CD4-positive, alpha-beta T cell (primary cell): Measurements from ENCODE around the gene AGER. TPM values are rescaled to one million over a fixed set of nuclear protein-coding genes. Genes with fewer than 3 reads are reported as not detected.
"Not testable (repeated sequence)": the region's sequence is repeated elsewhere in the genome, so short reads cannot be mapped to it uniquely, and the experiment has no call there.

ENCODE experiments used
- ATAC-seq: fragments of 200-7000 bp; cut with Tn5 transposase; one replicate; pipeline ENCODE4 v1.10.0; 2022; ENCODE audit warnings: mild to moderate bottlenecking; ENCODE audit not compliant: poor library complexity
- CTCF ChIA-PET: fragments of 350-600 bp; sonication (Branson Sonifier 250); formaldehyde crosslinking; loops from one replicate; lab custom pipeline; 2021; ENCODE audit warnings: antibody characterized with exemption, inconsistent platforms; lab: Charles Lee
- POLR2A ChIA-PET: fragments of 350-600 bp; sonication (Branson Sonifier 250); formaldehyde crosslinking; loops from one replicate; lab custom pipeline; 2021; ENCODE audit warnings: antibody characterized with exemption, inconsistent platforms; lab: Charles Lee
- DNase-seq, 14 experiments: peaks; one replicate each; pipeline ENCODE4 v3.0.0-alpha.2; 2013 to 2020; ENCODE audit warnings: mixed read lengths in 2 of 14
- H3K27ac ChIP-seq, 2 donors: one replicate each; pipeline versions ENCODE4 v1.5.1 to v1.7.0; 2013; ENCODE audit warnings: low read length in 2 of 2, low read depth in 1 of 2, mild to moderate bottlenecking in 1 of 2
- H3K27me3 ChIP-seq, 2 experiments: 1 replicate in 1 of 2; 2 replicates in 1 of 2; pipeline versions ENCODE4 v1.6.1 to v1.7.0; 2013; ENCODE audit warnings: low read length in 2 of 2, control low read depth in 1 of 2, mild to moderate bottlenecking in 1 of 2, moderate library complexity in 1 of 2; ENCODE audit not compliant: insufficient read depth in 2 of 2, control insufficient read depth in 1 of 2
- H3K36me3 ChIP-seq: one replicate; pipeline ENCODE4 v1.6.1; 2013; ENCODE audit warnings: low read length, control low read depth; ENCODE audit not compliant: insufficient read depth
- H3K4me1 ChIP-seq: one replicate; pipeline ENCODE4 v1.6.1; 2013; ENCODE audit warnings: low read length, control low read depth; ENCODE audit not compliant: insufficient read depth
- H3K4me3 ChIP-seq: one replicate; pipeline ENCODE4 v1.5.1; 2013; ENCODE audit warnings: mild to moderate bottlenecking, low read length, moderate library complexity
- H3K9me3 ChIP-seq, 2 experiments: 1 replicate in 1 of 2; 2 replicates in 1 of 2; pipeline versions ENCODE4 v1.6.1 to v1.7.0; 2013; ENCODE audit warnings: low read length in 2 of 2, mild to moderate bottlenecking in 2 of 2, control low read depth in 1 of 2, moderate library complexity in 1 of 2; ENCODE audit not compliant: control insufficient read depth in 1 of 2, insufficient read depth in 1 of 2
- H3K27ac Mint-ChIP-seq: one replicate; pipeline ENCODE4 v1.8.0; 2020; ENCODE audit warnings: mixed read lengths
- H3K27me3 Mint-ChIP-seq: one replicate; pipeline ENCODE4 v1.8.0; 2021; ENCODE audit warnings: mixed read lengths
- H3K36me3 Mint-ChIP-seq: one replicate; pipeline ENCODE4 v1.8.0; 2021; ENCODE audit warnings: low read depth, mixed read lengths
- H3K4me1 Mint-ChIP-seq: one replicate; pipeline ENCODE4 v1.8.0; 2021; ENCODE audit warnings: low read depth, mixed read lengths
- H3K4me3 Mint-ChIP-seq: one replicate; pipeline ENCODE4 v1.8.0; 2020; ENCODE audit warnings: mild to moderate bottlenecking, mixed read lengths
- H3K9me3 Mint-ChIP-seq: one replicate; pipeline ENCODE4 v1.8.0; 2020; ENCODE audit warnings: mixed read lengths
- intact Hi-C, 2 experiments: fragments of 100-400 bp; cut with DNase I in 1 of 2; cut with micrococcal nuclease in 1 of 2; formaldehyde crosslinking; loops; one replicate each; pipeline versions ENCODE4 v1.15.1 to v1.9.0; 2023 to 2025; cut with DNase I, micrococcal nuclease
- total RNA-seq, 174 experiments: library from RNA in 2 of 174; stranded (reverse) in 2 of 174; gene quantifications; one replicate each; pipeline ENCODE4 v1.2.3 and lab custom pipeline; 2021 to 2026
- TF ChIP-seq, protein P1 (sequence below): fragments of 200-600 bp; IDR thresholded peaks from one replicate; pipeline ENCODE4 v1.8.0; 2022; ENCODE audit warnings: antibody characterized with exemption, mild to moderate bottlenecking

AGER gene
- total RNA-seq, 2 experiments from 2014 or later, result 23.5 to 27.0 TPM

DNA sequence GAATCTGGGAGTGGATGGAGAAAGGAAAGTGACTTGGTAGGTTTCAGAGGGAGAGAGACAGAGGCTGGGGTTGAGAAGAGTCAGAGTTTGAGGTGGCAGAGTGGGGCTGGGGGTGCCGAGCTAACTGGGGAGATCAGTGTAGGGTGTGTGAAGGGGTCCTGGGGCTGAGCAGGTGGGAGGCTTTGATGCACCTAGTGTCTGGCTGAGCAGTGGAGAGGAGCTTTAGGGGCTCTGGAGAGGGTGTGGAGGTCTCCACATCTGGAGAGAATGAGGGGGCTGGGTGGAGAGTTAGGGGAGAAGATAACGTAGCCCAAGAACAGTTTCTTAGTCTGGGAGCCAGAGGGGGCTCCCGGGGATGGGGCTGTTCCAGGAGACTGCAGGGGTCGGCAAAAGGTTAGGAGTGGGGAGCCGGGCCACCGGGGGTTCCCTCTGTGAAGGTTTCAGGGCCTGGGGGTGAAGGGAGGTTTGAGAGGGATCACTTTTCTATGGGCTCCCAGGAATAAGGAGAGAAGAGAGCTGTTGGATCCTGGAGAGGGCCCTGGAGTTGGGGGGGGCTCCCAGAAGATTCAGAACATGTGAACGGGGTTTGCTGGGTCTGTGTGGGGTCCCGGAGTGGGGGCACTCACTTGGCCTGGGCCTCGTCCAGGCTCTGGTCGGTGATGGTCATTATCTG is 5.2 kb upstream of the AGER start:
- Mint-ChIP-seq H3K27me3 (no peaks in the 10 kb centered on the region), H3K4me3 (peak overlapping the region; percentile 98), H3K27ac (peak overlapping the region; percentile 91), H3K9me3 (no peaks in the 10 kb centered on the region), H3K4me1 (peaks cover 61% of the 10 kb centered on the region), H3K36me3 (peaks cover 78% of the 10 kb centered on the region)
- TF ChIP-seq, protein P1, sequence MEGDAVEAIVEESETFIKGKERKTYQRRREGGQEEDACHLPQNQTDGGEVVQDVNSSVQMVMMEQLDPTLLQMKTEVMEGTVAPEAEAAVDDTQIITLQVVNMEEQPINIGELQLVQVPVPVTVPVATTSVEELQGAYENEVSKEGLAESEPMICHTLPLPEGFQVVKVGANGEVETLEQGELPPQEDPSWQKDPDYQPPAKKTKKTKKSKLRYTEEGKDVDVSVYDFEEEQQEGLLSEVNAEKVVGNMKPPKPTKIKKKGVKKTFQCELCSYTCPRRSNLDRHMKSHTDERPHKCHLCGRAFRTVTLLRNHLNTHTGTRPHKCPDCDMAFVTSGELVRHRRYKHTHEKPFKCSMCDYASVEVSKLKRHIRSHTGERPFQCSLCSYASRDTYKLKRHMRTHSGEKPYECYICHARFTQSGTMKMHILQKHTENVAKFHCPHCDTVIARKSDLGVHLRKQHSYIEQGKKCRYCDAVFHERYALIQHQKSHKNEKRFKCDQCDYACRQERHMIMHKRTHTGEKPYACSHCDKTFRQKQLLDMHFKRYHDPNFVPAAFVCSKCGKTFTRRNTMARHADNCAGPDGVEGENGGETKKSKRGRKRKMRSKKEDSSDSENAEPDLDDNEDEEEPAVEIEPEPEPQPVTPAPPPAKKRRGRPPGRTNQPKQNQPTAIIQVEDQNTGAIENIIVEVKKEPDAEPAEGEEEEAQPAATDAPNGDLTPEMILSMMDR, result no peak
- H3K27ac ChIP-seq, result peak overlapping the region; percentile 72 to 93
- DNase-seq (no peak), ATAC-seq (no peak)
- no peaks in the 10 kb centered on the region for H3K9me3 ChIP-seq
- H3K4me1 ChIP-seq, result peaks cover 66% of the 10 kb centered on the region
- H3K4me3 ChIP-seq, result peak overlapping the region; percentile 96
- ChIA-PET POLR2A (interaction anchor here (0.7 to 12.1 kb wide), 5 partner anchors 10 to 656 kb away, joined by 3 to 242 read pairs (median 8); partner anchors contain the start of genes AGPAT1, ATF6B, FKBPL and RNF5), CTCF (no interaction called here)
- no peaks in the 10 kb centered on the region for H3K27me3 ChIP-seq
- H3K36me3 ChIP-seq, result peaks cover 43% of the 10 kb centered on the region
- intact Hi-C loops, result no loop called here

- DNase-seq (no peak), ATAC-seq (no peak)
- Mint-ChIP-seq H3K27ac (peak overlapping the region; percentile 91), H3K36me3 (peaks cover 78% of the 10 kb centered on the region), H3K4me3 (peak overlapping the region; percentile 98), H3K27me3 (no peaks in the 10 kb centered on the region), H3K4me1 (peaks cover 54% of the 10 kb centered on the region), H3K9me3 (no peaks in the 10 kb centered on the region)
- POLR2A ChIA-PET, result interaction anchor here (0.9 to 12.1 kb wide), 3 partner anchors 9 to 784 kb away, joined by 3 to 242 read pairs (median 4); partner anchors contain the start of genes AGPAT1 and RNF5
- Histone ChIP-seq H3K36me3 (peaks cover 50% of the 10 kb centered on the region), H3K27ac (peak overlapping the region; percentile 72 to 93), H3K4me3 (peak overlapping the region; percentile 96), H3K4me1 (peaks cover 61% of the 10 kb centered on the region), H3K9me3 (no peaks in the 10 kb centered on the region), H3K27me3 (no peaks in the 10 kb centered on the region)
- CTCF ChIA-PET, result no interaction called here
- intact Hi-C loops, result no loop called here
- TF ChIP-seq, protein P1, result no peak
Observed at GRCh38 chr6:32188381-32189068, 4.5 kb upstream of the AGER start.

DNA sequence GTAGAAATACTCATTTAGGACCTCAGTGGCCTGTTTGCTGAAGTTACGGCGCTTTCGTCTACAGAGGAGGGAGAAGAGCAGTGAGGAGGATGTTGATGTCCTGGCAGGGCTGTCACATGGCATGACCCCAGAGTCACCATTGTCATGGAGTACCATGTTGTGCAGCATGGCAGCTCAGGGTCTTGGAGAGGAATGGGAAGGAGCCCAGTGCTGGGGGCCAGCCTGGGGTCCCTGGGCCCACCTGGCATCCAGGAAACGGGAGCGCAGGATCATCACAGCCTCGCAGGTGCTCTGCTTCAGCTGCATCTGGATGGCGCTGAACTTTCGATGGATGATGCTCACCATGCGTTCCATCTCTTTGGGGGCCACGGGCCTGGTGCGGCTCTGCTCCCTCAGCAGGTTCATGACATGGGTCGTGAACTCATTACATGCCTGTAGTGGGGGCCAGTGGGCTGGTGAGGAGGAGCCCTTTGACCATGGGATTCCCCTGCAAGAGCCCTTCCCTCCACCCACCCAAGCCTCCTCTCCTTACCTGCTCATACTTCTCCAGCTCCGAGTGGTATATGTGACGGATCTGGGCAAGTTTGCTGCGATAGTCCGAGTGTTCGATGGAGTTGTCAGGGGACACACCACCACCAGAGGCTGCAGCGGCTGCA is 3.8 kb upstream of the AGER start:
- POLR2A ChIA-PET, result interaction anchor here (0.9 to 12.1 kb wide), 3 partner anchors 8 to 784 kb away, joined by 3 to 242 read pairs (median 11); partner anchors contain the start of genes AGPAT1 and RNF5
- H3K27me3 ChIP-seq, DNase-seq, CTCF ChIA-PET, intact Hi-C loops, ATAC-seq, H3K27me3 Mint-ChIP-seq, H3K9me3 Mint-ChIP-seq, H3K9me3 ChIP-seq: not testable (repeated sequence)
- Histone ChIP-seq H3K4me3 (peak overlapping the region; percentile 96), H3K27ac (peak overlapping the region; percentile 72 to 93), H3K4me1 (peaks cover 54% of the 10 kb centered on the region), H3K36me3 (peaks cover 57% of the 10 kb centered on the region)
- Mint-ChIP-seq H3K4me3 (peak overlapping the region; percentile 82), H3K27ac (peak overlapping the region; percentile 91), H3K4me1 (peaks cover 48% of the 10 kb centered on the region), H3K36me3 (peaks cover 80% of the 10 kb centered on the region)
